ENCODE data around the gene MAML1.

The MAML1 gene

GRCh38 chr5:179812135-179812825 is 79.7 kb downstream of the MAML1 start:
- TF ChIP-seq CTCF (IDR thresholded peaks at IDR 0.05; ENCODE audit: control insufficient read depth, insufficient read depth, low read depth, low read length, missing control alignments), result no peak
- no peak for DNase-seq (ENCODE audit: low read depth)
- H3K4me3 ChIP-seq (ENCODE audit: control insufficient read depth, low read depth, low read length), result no peak overlapping the region

- no peak for TF ChIP-seq CTCF (IDR thresholded peaks at IDR 0.05; ENCODE audit: control insufficient read depth, insufficient read depth, low read depth, low read length, missing control alignments)
- no peak overlapping the region for H3K4me3 ChIP-seq (ENCODE audit: control insufficient read depth, low read depth, low read length)
- no peak for DNase-seq (ENCODE audit: low read depth)
Measured at GRCh38 chr5:179812997-179813607, 80.5 kb downstream of the MAML1 start.

- TF ChIP-seq CTCF (IDR thresholded peaks at IDR 0.05; ENCODE audit: control insufficient read depth, insufficient read depth, low read depth, low read length, missing control alignments), result no peak
- DNase-seq (ENCODE audit: low read depth), result no peak
Measured at GRCh38 chr5:179814090-179814489, 81.5 kb downstream of the MAML1 start.

GRCh38 chr5:179815491-179816249 is 83.0 kb downstream of the MAML1 start:
- H3K4me3 ChIP-seq (ENCODE audit: control insufficient read depth, low read depth, low read length), result no peak overlapping the region
- no peak for TF ChIP-seq CTCF (IDR thresholded peaks at IDR 0.05; ENCODE audit: control insufficient read depth, insufficient read depth, low read depth, low read length, missing control alignments)
- DNase-seq (ENCODE audit: low read depth), result no peak

More at GRCh38 chr5:179814090-179814489, 81.5 kb downstream of the MAML1 start:
- H3K4me3 ChIP-seq (ENCODE audit: control insufficient read depth, low read depth, low read length), result no peak overlapping the region

- no peak for TF ChIP-seq CTCF (IDR thresholded peaks at IDR 0.05; ENCODE audit: control insufficient read depth, insufficient read depth, low read depth, low read length, missing control alignments)
- peak overlapping the region; percentile 40 for H3K4me3 ChIP-seq (ENCODE audit: control insufficient read depth, low read depth, low read length)
- no peak for DNase-seq (ENCODE audit: low read depth)
Measured at GRCh38 chr5:179816401-179816795, 83.8 kb downstream of the MAML1 start.

- DNase-seq (ENCODE audit: low read depth), result no peak
- peak; percentile 5 for TF ChIP-seq CTCF (IDR thresholded peaks at IDR 0.05; ENCODE audit: control insufficient read depth, insufficient read depth, low read depth, low read length, missing control alignments)
- peak overlapping the region; percentile 40 for H3K4me3 ChIP-seq (ENCODE audit: control insufficient read depth, low read depth, low read length)
Measured at GRCh38 chr5:179816796-179817469, 84.3 kb downstream of the MAML1 start.
